PC-3 (cell line): Measurements from ENCODE around the gene USP48.

Experiments used
- EZH2 ChIP-seq: fragments of 300-600 bp; sonication (generic); IDR thresholded peaks from one replicate; pipeline ENCODE4 v1.6.1; 2017; ENCODE audit warnings: antibody characterized with exemption, mild to moderate bottlenecking, low read length; ENCODE audit not compliant: unreplicated experiment
- EZH2phosphoT487 ChIP-seq: fragments of 300-600 bp; sonication (generic); IDR thresholded peaks from 2 replicates; pipeline ENCODE4 v1.6.1; 2018; ENCODE audit warnings: mild to moderate bottlenecking, antibody characterized with exemption, low read length, borderline replicate concordance
- TF ChIP-seq, protein P1 (sequence below): fragments of 300-600 bp; sonication (generic); conservative IDR thresholded peaks from 2 replicates; pipeline ENCODE4 v1.5.1; 2017; ENCODE audit warnings: antibody characterized with exemption, low read depth, mild to moderate bottlenecking, low read length

DNA sequence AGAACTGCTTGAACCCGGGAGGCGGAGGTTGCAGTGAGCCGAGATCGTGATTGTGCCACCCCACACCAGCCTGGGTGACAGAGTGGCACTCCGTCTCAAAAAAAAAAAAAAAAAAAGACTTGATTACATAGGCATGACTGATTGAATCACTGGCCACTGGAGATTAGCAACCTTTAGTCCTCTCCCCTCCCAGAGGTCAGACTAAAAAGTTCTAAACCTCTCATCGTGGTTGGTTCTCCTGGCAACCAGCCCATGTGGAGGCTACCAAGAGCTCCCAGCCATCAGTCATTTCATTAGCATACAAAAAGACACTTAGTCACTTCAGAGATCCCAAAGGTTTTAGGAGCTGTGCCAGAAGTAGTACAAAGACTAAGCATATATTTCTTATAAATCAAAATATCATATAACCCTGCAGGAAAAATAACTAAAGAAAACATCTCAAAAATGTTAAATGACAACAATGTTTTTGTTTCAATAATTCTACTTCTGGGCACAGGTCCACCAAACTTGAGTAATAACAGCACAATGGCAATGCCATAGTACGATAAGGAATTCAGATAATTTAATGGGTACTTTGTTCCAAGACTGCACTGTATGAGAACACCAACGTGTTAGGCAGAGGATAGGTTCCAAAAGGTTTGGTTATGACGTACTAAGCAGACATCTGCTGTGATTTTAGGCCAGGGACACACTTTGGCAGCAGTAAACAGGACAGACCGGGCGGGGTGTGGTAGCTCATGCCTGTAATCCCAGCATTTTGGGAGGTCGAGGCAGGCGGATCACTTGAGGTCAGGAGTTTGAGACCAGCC, 18.1 kb downstream of the USP48 start:
- TF ChIP-seq, protein P1, sequence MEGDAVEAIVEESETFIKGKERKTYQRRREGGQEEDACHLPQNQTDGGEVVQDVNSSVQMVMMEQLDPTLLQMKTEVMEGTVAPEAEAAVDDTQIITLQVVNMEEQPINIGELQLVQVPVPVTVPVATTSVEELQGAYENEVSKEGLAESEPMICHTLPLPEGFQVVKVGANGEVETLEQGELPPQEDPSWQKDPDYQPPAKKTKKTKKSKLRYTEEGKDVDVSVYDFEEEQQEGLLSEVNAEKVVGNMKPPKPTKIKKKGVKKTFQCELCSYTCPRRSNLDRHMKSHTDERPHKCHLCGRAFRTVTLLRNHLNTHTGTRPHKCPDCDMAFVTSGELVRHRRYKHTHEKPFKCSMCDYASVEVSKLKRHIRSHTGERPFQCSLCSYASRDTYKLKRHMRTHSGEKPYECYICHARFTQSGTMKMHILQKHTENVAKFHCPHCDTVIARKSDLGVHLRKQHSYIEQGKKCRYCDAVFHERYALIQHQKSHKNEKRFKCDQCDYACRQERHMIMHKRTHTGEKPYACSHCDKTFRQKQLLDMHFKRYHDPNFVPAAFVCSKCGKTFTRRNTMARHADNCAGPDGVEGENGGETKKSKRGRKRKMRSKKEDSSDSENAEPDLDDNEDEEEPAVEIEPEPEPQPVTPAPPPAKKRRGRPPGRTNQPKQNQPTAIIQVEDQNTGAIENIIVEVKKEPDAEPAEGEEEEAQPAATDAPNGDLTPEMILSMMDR, result no peak
- TF ChIP-seq EZH2, result no peak
- no peak for TF ChIP-seq EZH2phosphoT487
